ENCODE results near the gene FRY. TPM values are rescaled to one million over a fixed set of nuclear protein-coding genes. Genes with fewer than 3 reads are reported as not detected.

FRY gene
- total and polyA plus RNA-seq, 10 of the 15 experiments (the other 5 are each of a cell fraction or from before 2014, with no cell fraction given): 0.18 to 1.4 (median 0.30) TPM

GRCh38 chr13:32026623-32027022 is 5.0 kb upstream of the FRY start (continued):
- TF ChIP-seq SREBF1 (IDR thresholded peaks at IDR 0.05; ENCODE audit: low read length) (no peak), POLR2AphosphoS5 (IDR thresholded peaks at IDR 0.05; ENCODE audit: low read length) (no peak)

GRCh38 chr13:32028711-32029110 is 2.9 kb upstream of the FRY start:
- 93% methylated on average over 3 of the region's 3 CpGs for WGBS (ENCODE audit: insufficient coverage, insufficient replicate concordance, low lambda C conversion rate, missing lambda C conversion rate)
- POLR2A ChIA-PET: no interaction called here
- CTCF ChIA-PET: interaction anchor here (1.4 kb wide), 1 partner anchor 9 kb away, joined by 4 read pairs; no protein-coding TSS in a partner anchor
- no peaks in the 10 kb centered on the region for H3K9me3 ChIP-seq (replicated peaks; ENCODE audit: control insufficient read depth, insufficient read depth, low read length)
- H4K20me1 ChIP-seq (ENCODE audit: control insufficient read depth, insufficient read depth): no peaks in the 10 kb centered on the region
- no peaks in the 10 kb centered on the region for H3K79me2 ChIP-seq (ENCODE audit: control insufficient read depth, insufficient read depth, low read length)
- no peak overlapping the region for H3K4me2 ChIP-seq (ENCODE audit: control insufficient read depth, insufficient read depth)
- no peaks in the 10 kb centered on the region for H3K36me3 ChIP-seq (ENCODE audit: control insufficient read depth in 2 of 2, insufficient read depth in 2 of 2, low read length in 1 of 2)
- H3K27ac ChIP-seq (ENCODE audit: control insufficient read depth, insufficient read depth): no peak overlapping the region
- intact Hi-C loops (cut with micrococcal nuclease; ENCODE audit: unreplicated experiment): no loop called here
- no peak for DNase-seq (ENCODE audit: low read depth, low spot score)
- no peak overlapping the region for H2AFZ ChIP-seq (ENCODE audit: control insufficient read depth, low read depth, low read length)
- no peak for ATAC-seq
- in situ Hi-C loops (cut with MboI): no loop called here
- RAD21 ChIA-PET (ENCODE audit: unreplicated experiment): no interaction called here
- H3K4me1 ChIP-seq (ENCODE audit: control insufficient read depth, insufficient read depth, low read length): no peaks in the 10 kb centered on the region
- no peak for FAIRE-seq
- no peak overlapping the region for H3K9ac ChIP-seq (ENCODE audit: control insufficient read depth, insufficient read depth, low read length)
- H3K27me3 ChIP-seq (replicated peaks in 1 of 2; ENCODE audit: control insufficient read depth in 2 of 2, insufficient read depth in 2 of 2, low read length in 1 of 2): no peaks in the 10 kb centered on the region
- no TSS peak for BruUV-seq (replicated peaks)
- no peak overlapping the region for H3K4me3 ChIP-seq
- TF ChIP-seq SMC3 (IDR thresholded peaks at IDR 0.05; ENCODE audit: borderline replicate concordance, low read length): no peak
- TF ChIP-seq SMAD5 (IDR thresholded peaks at IDR 0.05; ENCODE audit: low read depth): no peak
- TF ChIP-seq EP300 (IDR thresholded peaks at IDR 0.05; ENCODE audit: borderline replicate concordance in 1 of 2, control insufficient read depth in 1 of 2, low read depth in 2 of 2, low read length in 2 of 2): no peak
- TF ChIP-seq RAD51 (IDR thresholded peaks at IDR 0.05): no peak
- no peak for TF ChIP-seq NR2C2 (IDR thresholded peaks at IDR 0.05; ENCODE audit: borderline replicate concordance, control insufficient read depth, insufficient read length, low read depth)
- no peak for TF ChIP-seq MTA2 (IDR thresholded peaks at IDR 0.05; ENCODE audit: low read depth)
- TF ChIP-seq NFXL1 (IDR thresholded peaks at IDR 0.05; ENCODE audit: borderline replicate concordance): no peak
- no peak for TF ChIP-seq YY1 (IDR thresholded peaks at IDR 0.05; ENCODE audit: low read depth, low read length)
- no peak for TF ChIP-seq BACH1 (IDR thresholded peaks at IDR 0.05; ENCODE audit: borderline replicate concordance)
- no peak for TF ChIP-seq ZNF592 (IDR thresholded peaks at IDR 0.05)
- no peak for TF ChIP-seq KDM1A (IDR thresholded peaks at IDR 0.05; ENCODE audit: borderline replicate concordance)
- TF ChIP-seq SUZ12 (IDR thresholded peaks at IDR 0.05; ENCODE audit: unreplicated experiment): no peak
- TF ChIP-seq WRNIP1 (IDR thresholded peaks at IDR 0.05; ENCODE audit: borderline replicate concordance, low read depth, low read length): no peak
- SMC1A ChIA-PET (ENCODE audit: uncharacterized antibody, unreplicated experiment): interaction anchor here (0.5 to 1.0 kb wide), 2 partner anchors 18 to 199 kb away, joined by 3 read pairs; no protein-coding TSS in a partner anchor
